Upper lobe of left lung (tissue), 6 donors: ENCODE measurements around the gene CHI3L1. TPM values are rescaled to one million over a fixed set of nuclear protein-coding genes. Genes with fewer than 3 reads are reported as not detected.

Experiments used
- ATAC-seq, 2 donors: fragments of 200-7000 bp; cut with Tn5 transposase; one replicate each; pipeline ENCODE4 v1.9.1; 2022; ENCODE audit warnings: mild to moderate bottlenecking in 2 of 2, moderate library complexity in 2 of 2; ENCODE audit not compliant: low FRiP score in 2 of 2
- DNase-seq, 2 donors: peaks; one replicate each; pipeline ENCODE4 v3.0.0-alpha.2; 2019 to 2020
- H3K27ac ChIP-seq, 4 donors: fragments of 200-600 bp; sonication (generic); one replicate each; pipeline ENCODE4 v1.5.1; 2016 to 2019
- H3K27me3 ChIP-seq, 4 donors: fragments of 200-600 bp; sonication (generic); one replicate each; pipeline ENCODE4 v1.5.1; 2017 to 2019
- H3K36me3 ChIP-seq, 4 donors: fragments of 200-600 bp; sonication (generic); one replicate each; pipeline ENCODE4 v1.5.1; 2016 to 2019
- H3K4me1 ChIP-seq, 4 donors: fragments of 200-600 bp; sonication (generic); one replicate each; pipeline ENCODE4 v1.5.1; 2018 to 2019
- H3K4me3 ChIP-seq, 4 donors: fragments of 200-600 bp; sonication (generic); one replicate each; pipeline ENCODE4 v1.5.1; 2017 to 2019; ENCODE audit warnings: mild to moderate bottlenecking in 2 of 4, moderate library complexity in 1 of 4
- H3K9me3 ChIP-seq, 4 donors: fragments of 200-600 bp; sonication (generic); one replicate each; pipeline ENCODE4 v1.5.1; 2018 to 2019
- CTCF ChIP-seq, 6 experiments: fragments of 450-650 bp in 4 of 6; fragments of 200-600 bp in 2 of 6; sonication (generic) in 2 of 6; IDR thresholded peaks; one replicate each; pipeline ENCODE4 v1.5.1; 2016 to 2019; ENCODE audit warnings: antibody characterized with exemption in 6 of 6
- EP300 ChIP-seq, 4 donors: sonication (generic); formaldehyde crosslinking; IDR thresholded peaks; one replicate each; pipeline ENCODE4 v1.5.1; 2017; ENCODE audit warnings: antibody characterized with exemption in 4 of 4, control low read depth in 2 of 4
- POLR2A ChIP-seq, 4 donors: fragments of 450-650 bp; IDR thresholded peaks; one replicate each; pipeline ENCODE4 v1.5.1; 2016 to 2017; ENCODE audit warnings: antibody characterized with exemption in 4 of 4, mild to moderate bottlenecking in 2 of 4
- POLR2AphosphoS5 ChIP-seq, 2 donors: sonication (generic); formaldehyde crosslinking; IDR thresholded peaks; one replicate each; pipeline ENCODE4 v1.5.1; 2017; ENCODE audit warnings: antibody characterized with exemption in 2 of 2
- WGBS, 2 donors: methylation state at CpG; one replicate each; pipeline ENCODE4 v1.1.5; 2017 to 2018; 5-methylcytosine and 5-hydroxymethylcytosine counted together
- total RNA-seq, 6 donors: library from RNA; depleted of rRNA in 4 of 6; stranded (reverse); fragments of >200 nt in 4 of 6; gene quantifications; one replicate each; pipeline versions ENCODE4 v1.1.0 to v1.2.1, GENCODE V29; 2016 to 2021
- donor health status: DM: no; HTN: no; CAD: no; lungs with moderate emphysema.
- donor health status: DM: no; HTN: yes; CAD: no; lungs with severe emphysema.

The CHI3L1 gene
- total RNA-seq, 6 donors from 2014 or later: 12.3 to 68.4 (median 52.4) TPM

DNA sequence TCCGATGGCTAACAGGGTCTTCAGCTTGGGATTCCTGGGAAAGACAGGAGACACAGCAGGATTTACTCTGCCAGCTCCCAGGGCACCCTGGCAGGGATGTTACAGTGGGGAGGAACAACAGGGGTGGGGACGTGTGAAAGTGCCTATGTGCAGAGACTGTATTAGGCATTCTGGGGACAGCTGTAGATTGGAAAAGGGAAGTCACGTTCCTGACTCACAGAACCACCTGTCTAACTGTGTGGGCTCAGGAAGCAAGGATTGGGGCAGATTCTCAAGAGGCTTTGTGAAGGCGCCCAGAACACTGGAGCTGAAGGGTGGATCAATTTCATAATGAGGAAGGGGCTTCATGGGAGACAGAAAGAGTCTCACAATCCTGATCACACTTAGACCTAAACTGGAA is 38.6 kb upstream of the CHI3L1 start:
- H3K9me3 ChIP-seq: no peaks in the 10 kb centered on the region
- DNase-seq (no peak), ATAC-seq (no peak)
- no peak overlapping the region for H3K27ac ChIP-seq
- WGBS, 2 donors: 53 to 67% methylated on average over 3 to 4 of the region's 4 CpGs
- H3K27me3 ChIP-seq: no peaks in the 10 kb centered on the region
- TF ChIP-seq CTCF (IDR thresholded peaks at IDR 0.05) (no peak), POLR2AphosphoS5 (IDR thresholded peaks at IDR 0.05) (no peak), POLR2A (IDR thresholded peaks at IDR 0.05) (no peak), EP300 (IDR thresholded peaks at IDR 0.05) (no peak)
- H3K36me3 ChIP-seq: no peaks in the 10 kb centered on the region
- H3K4me3 ChIP-seq: no peak overlapping the region
- no peaks in the 10 kb centered on the region for H3K4me1 ChIP-seq

DNA sequence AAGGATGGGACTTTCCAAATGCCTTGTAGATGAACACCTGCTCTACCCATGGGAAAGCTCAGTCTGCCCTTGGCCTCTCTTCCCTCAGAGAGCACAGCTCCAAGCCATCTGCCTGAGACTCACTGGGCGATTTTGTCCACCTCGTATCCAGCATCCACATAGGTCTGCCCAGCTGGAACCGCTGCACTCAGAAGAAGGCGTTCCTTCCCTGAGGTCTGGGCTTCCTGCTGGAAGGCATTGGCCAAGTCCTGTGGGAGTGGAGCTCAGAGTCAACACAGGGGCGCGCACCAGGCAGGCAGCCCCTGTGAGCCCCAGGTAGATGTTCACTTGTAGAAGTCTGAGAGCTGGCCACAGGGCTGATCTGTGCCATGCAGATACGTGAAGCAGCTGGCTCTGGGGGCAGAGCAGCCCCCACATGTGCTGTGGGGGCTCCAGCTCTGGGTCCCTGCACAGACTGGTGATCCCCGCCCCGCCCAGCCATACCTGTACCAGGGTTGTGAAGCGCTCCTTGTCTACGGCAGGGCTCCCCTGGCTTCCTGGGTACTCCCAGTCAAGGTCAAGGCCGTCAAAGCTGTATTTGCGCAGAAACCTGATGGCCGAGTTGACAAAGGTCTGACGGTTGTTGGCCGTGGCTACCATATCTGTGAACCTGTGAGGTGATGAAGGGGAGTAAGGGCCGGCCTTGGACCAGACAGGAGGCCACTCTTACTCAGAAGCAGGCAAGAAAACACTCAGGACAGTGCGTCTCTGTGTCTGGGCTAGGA is 36.7 kb upstream of the CHI3L1 start:
- DNase-seq: peak in 1 of 2 donors; percentile 31
- H3K4me1 ChIP-seq: no peaks in the 10 kb centered on the region
- no peak overlapping the region for H3K4me3 ChIP-seq
- H3K36me3 ChIP-seq: no peaks in the 10 kb centered on the region
- WGBS, 2 donors: 77 to 88% methylated on average over 4 to 17 of the region's 18 CpGs
- no peaks in the 10 kb centered on the region for H3K9me3 ChIP-seq
- ATAC-seq: no peak
- H3K27me3 ChIP-seq: no peaks in the 10 kb centered on the region
- H3K27ac ChIP-seq: no peak overlapping the region
- TF ChIP-seq CTCF (IDR thresholded peaks at IDR 0.05) (no peak), EP300 (IDR thresholded peaks at IDR 0.05) (no peak), POLR2AphosphoS5 (IDR thresholded peaks at IDR 0.05) (no peak), POLR2A (IDR thresholded peaks at IDR 0.05) (no peak)

DNA sequence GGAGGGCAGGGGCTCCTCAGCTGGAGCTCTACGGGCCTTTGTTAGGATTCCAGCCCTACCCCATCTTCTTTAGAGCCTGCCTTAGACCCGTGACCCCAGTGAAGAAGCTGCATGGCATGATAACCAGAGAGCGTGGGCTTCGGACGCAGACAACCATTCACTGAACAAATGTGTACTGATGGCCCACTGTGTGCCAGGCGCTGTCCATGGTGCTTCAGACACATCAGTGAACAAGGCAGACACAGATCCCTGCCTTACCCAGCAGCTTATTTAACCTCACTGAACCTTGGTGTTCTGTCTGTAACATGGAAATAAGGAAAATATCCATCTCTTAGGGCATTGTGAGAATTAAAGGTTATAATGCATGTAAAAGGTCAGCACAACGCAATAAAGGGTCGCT is 33.4 kb upstream of the CHI3L1 start:
- TF ChIP-seq EP300 (IDR thresholded peaks at IDR 0.05): no peak
- TF ChIP-seq POLR2A (IDR thresholded peaks at IDR 0.05): no peak
- TF ChIP-seq POLR2AphosphoS5 (IDR thresholded peaks at IDR 0.05): no peak
- no peak for TF ChIP-seq CTCF (IDR thresholded peaks at IDR 0.05)
- no peak for DNase-seq
- WGBS, 2 donors: 88% methylated on average over 8 of the region's 8 CpGs
- H3K27ac ChIP-seq: no peak overlapping the region
- peaks cover 0 to 15% (median 5%) of the 10 kb centered on the region in 4 donors for H3K4me1 ChIP-seq
- H3K9me3 ChIP-seq: no peaks in the 10 kb centered on the region
- H3K4me3 ChIP-seq: no peak overlapping the region
- ATAC-seq: no peak
- no peaks in the 10 kb centered on the region for H3K27me3 ChIP-seq
- H3K36me3 ChIP-seq: no peaks in the 10 kb centered on the region

DNA sequence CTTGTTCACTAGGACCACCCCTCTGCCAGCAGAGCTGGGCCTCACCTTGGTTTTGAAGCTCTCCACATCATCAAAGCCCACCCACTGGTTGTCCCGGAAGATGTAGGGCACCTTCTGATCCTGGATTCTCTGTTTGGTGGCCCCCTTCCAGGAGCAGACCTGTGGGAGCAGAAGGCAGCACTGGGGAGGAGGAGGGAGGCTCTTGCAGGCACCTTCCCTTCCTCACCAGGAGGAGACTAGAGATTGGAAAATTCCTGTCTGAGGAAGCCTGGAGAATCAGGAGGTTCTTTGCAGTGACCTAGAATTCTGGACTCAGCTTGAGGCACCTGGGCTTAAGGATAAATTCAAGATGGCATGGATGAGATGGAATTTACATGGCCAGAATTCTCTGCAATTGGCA is 32.7 kb upstream of the CHI3L1 start:
- H3K36me3 ChIP-seq: no peaks in the 10 kb centered on the region
- peaks cover 0 to 15% (median 5%) of the 10 kb centered on the region in 4 donors for H3K4me1 ChIP-seq
- 83 to 92% methylated on average over 1 of the region's 1 CpG for whole genome bisulfite sequencing, 2 donors
- ATAC-seq (no peak), DNase-seq (no peak)
- no peaks in the 10 kb centered on the region for H3K9me3 ChIP-seq
- H3K27ac ChIP-seq: no peak overlapping the region
- no peaks in the 10 kb centered on the region for H3K27me3 ChIP-seq
- no peak overlapping the region for H3K4me3 ChIP-seq
- TF ChIP-seq POLR2AphosphoS5 (IDR thresholded peaks at IDR 0.05): no peak
- no peak for TF ChIP-seq EP300 (IDR thresholded peaks at IDR 0.05)
- no peak for TF ChIP-seq POLR2A (IDR thresholded peaks at IDR 0.05)
- TF ChIP-seq CTCF (IDR thresholded peaks at IDR 0.05): no peak

- no peak overlapping the region for H3K4me3 ChIP-seq
- no peaks in the 10 kb centered on the region for H3K36me3 ChIP-seq
- no peak for TF ChIP-seq POLR2A (IDR thresholded peaks at IDR 0.05)
- TF ChIP-seq CTCF (IDR thresholded peaks at IDR 0.05): no peak
- no peak for TF ChIP-seq EP300 (IDR thresholded peaks at IDR 0.05)
- no peak for TF ChIP-seq POLR2AphosphoS5 (IDR thresholded peaks at IDR 0.05)
- H3K4me1 ChIP-seq: peaks cover 0 to 15% (median 5%) of the 10 kb centered on the region in 4 donors
- WGBS, 2 donors: 43% methylated on average over 7 of the region's 7 CpGs; no CpG with 5 or more reads in 1 of the 2 donors
- ATAC-seq (no peak), DNase-seq (no peak)
- H3K27ac ChIP-seq: no peak overlapping the region
- H3K9me3 ChIP-seq: no peaks in the 10 kb centered on the region
- H3K27me3 ChIP-seq: no peaks in the 10 kb centered on the region
These were observed 31.2 kb upstream of the CHI3L1 start for GRCh38 chr1:203217668-203218067.
